AG04450 (cell line): Measurements from ENCODE around the gene GAS2. TPM values are rescaled to one million over a fixed set of nuclear protein-coding genes. Genes with fewer than 3 reads are reported as not detected.

Source experiments
- CTCF ChIA-PET: fragments of 300-600, 350-600 bp; formaldehyde crosslinking; extraction: SDS; loops from one replicate; lab custom pipeline; 2022; ENCODE audit warnings: antibody characterized with exemption, inconsistent platforms; lab: Charles Lee
- POLR2A ChIA-PET: fragments of 350-600 bp; formaldehyde crosslinking; extraction: SDS; loops from one replicate; lab custom pipeline; 2021; ENCODE audit warnings: antibody characterized with exemption, inconsistent platforms; lab: Yijun Ruan, JAX
- DNase-seq: peaks from one replicate; pipeline ENCODE4 v3.0.0-alpha.2; 2011; ENCODE audit warnings: low read depth, low spot score
- H3K27ac ChIP-seq: one replicate; pipeline ENCODE4 v1.5.1; 2012; ENCODE audit warnings: low read depth, low read length, control low read depth
- H3K27me3 ChIP-seq: one replicate; pipeline ENCODE4 v1.6.0; 2012; ENCODE audit warnings: low read length; ENCODE audit not compliant: control insufficient read depth, insufficient read depth
- H3K4me3 ChIP-seq: 2 replicates; pipeline ENCODE4 v1.5.1; 2011; ENCODE audit warnings: mild to moderate bottlenecking, low read depth, low read length, control low read depth
- H3K9me3 ChIP-seq: 2 replicates; pipeline ENCODE4 v1.5.1; 2012; ENCODE audit warnings: low read length; ENCODE audit not compliant: control insufficient read depth, insufficient read depth
- CTCF ChIP-seq: IDR thresholded peaks from 2 replicates; pipeline ENCODE4 v1.5.1; 2011; ENCODE audit warnings: low read depth, low read length, control low read depth, inconsistent platforms
- polyA plus RNA-seq: library from polyadenylated mRNA; depleted of rRNA; stranded (reverse); fragments of >200 nt; gene quantifications from 2 replicates; pipeline ENCODE4 v1.2.3, GENCODE V29; 2011

Gene GAS2
- polyA plus RNA-seq, 1 experiment: 0.67 TPM

- DNase-seq: no peak
- Histone ChIP-seq H3K4me3 (no peak overlapping the region), H3K27ac (no peak overlapping the region), H3K27me3 (no peaks in the 10 kb centered on the region), H3K9me3 (no peaks in the 10 kb centered on the region)
- ChIA-PET POLR2A (no interaction called here), CTCF (interaction anchor here (1.8 kb wide), 1 partner anchor 20 kb away, joined by 6 read pairs; no protein-coding TSS in a partner anchor)
- no peak for TF ChIP-seq CTCF
Measured at GRCh38 chr11:22768281-22768680, 101.9 kb downstream of the GAS2 start.

- TF ChIP-seq CTCF: no peak
- Histone ChIP-seq H3K4me3 (no peak overlapping the region), H3K27me3 (no peaks in the 10 kb centered on the region), H3K27ac (no peak overlapping the region), H3K9me3 (no peaks in the 10 kb centered on the region)
- ChIA-PET CTCF (interaction anchor here (1.6 kb wide), 1 partner anchor 18 kb away, joined by 4 read pairs; no protein-coding TSS in a partner anchor), POLR2A (no interaction called here)
- DNase-seq: no peak
Measured at GRCh38 chr11:22769081-22769480, 102.7 kb downstream of the GAS2 start.

GRCh38 chr11:22774716-22775115, 108.3 kb downstream of the GAS2 start:
- no peak for TF ChIP-seq CTCF
- no peak overlapping the region for H3K27ac ChIP-seq
- ChIA-PET CTCF (interaction anchor here (1.7 kb wide), 1 partner anchor 13 kb away, joined by 10 read pairs; no protein-coding TSS in a partner anchor), POLR2A (no interaction called here)
- no peaks in the 10 kb centered on the region for H3K9me3 ChIP-seq
- no peak overlapping the region for H3K4me3 ChIP-seq
- H3K27me3 ChIP-seq: no peaks in the 10 kb centered on the region
- DNase-seq: no peak

GRCh38 chr11:22775248-22775647, 108.8 kb downstream of the GAS2 start:
- DNase-seq: no peak
- no peaks in the 10 kb centered on the region for H3K27me3 ChIP-seq
- no peak overlapping the region for H3K27ac ChIP-seq
- ChIA-PET POLR2A (no interaction called here), CTCF (interaction anchor here (1.7 kb wide), 1 partner anchor 12 kb away, joined by 10 read pairs; no protein-coding TSS in a partner anchor)
- H3K4me3 ChIP-seq: no peak overlapping the region
- TF ChIP-seq CTCF: no peak
- H3K9me3 ChIP-seq: no peaks in the 10 kb centered on the region

- CTCF ChIA-PET: interaction anchor here (0.7 to 2.2 kb wide), 2 partner anchors 9 to 16 kb away, joined by 3 to 12 read pairs; no protein-coding TSS in a partner anchor
- Histone ChIP-seq H3K27me3 (no peaks in the 10 kb centered on the region), H3K4me3 (no peak overlapping the region), H3K9me3 (no peaks in the 10 kb centered on the region), H3K27ac (no peak overlapping the region)
- POLR2A ChIA-PET: no interaction called here
- DNase-seq: no peak
- no peak for TF ChIP-seq CTCF
Measured at GRCh38 chr11:22778642-22779041, 112.2 kb downstream of the GAS2 start.
